GM12878 (cell line): Measurements from ENCODE around the gene RPL21.

Experiments
- RAD21 ChIP-seq: IDR thresholded peaks from 2 replicates; pipeline ENCODE4 v1.6.1; 2011; ENCODE audit warnings: mild to moderate bottlenecking, low read depth, low read length, moderate library complexity; ENCODE audit not compliant: insufficient read depth
- TF ChIP-seq, protein P1 (sequence below), 3 experiments: IDR thresholded peaks in 2 of 3; conservative IDR thresholded peaks in 1 of 3; 2 replicates each; pipeline ENCODE4 v1.5.1; 2011; ENCODE audit warnings: low read depth in 3 of 3, low read length in 3 of 3, mild to moderate bottlenecking in 3 of 3, control low read depth in 2 of 3, moderate library complexity in 2 of 3, inconsistent platforms in 1 of 3, mixed read lengths in 1 of 3; ENCODE audit not compliant: control insufficient read depth in 2 of 3, insufficient read depth in 1 of 3; ENCODE audit errors: extremely low read depth in 1 of 3

DNA sequence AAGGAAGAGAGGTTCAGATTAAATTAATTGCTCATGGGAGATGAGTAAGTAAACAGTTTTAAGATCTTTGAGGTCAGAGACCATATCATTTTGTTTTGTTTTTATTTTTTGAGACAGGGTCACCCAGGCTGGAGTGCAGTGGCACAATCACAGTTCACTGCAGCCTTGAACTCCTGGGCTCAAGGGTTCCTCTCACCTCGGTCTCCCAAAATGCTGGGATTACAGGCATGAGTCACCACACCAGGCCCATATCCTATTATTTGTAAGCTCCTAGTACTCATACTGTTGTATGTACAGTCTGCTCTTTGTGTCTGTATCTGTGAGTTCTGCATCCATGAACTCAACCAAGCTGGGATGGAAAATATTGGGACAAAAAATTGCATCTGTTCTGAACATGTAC lies 13.3 kb downstream of the RPL21 start:
- no peak for TF ChIP-seq RAD21
- TF ChIP-seq, protein P1, sequence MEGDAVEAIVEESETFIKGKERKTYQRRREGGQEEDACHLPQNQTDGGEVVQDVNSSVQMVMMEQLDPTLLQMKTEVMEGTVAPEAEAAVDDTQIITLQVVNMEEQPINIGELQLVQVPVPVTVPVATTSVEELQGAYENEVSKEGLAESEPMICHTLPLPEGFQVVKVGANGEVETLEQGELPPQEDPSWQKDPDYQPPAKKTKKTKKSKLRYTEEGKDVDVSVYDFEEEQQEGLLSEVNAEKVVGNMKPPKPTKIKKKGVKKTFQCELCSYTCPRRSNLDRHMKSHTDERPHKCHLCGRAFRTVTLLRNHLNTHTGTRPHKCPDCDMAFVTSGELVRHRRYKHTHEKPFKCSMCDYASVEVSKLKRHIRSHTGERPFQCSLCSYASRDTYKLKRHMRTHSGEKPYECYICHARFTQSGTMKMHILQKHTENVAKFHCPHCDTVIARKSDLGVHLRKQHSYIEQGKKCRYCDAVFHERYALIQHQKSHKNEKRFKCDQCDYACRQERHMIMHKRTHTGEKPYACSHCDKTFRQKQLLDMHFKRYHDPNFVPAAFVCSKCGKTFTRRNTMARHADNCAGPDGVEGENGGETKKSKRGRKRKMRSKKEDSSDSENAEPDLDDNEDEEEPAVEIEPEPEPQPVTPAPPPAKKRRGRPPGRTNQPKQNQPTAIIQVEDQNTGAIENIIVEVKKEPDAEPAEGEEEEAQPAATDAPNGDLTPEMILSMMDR (IDR thresholded peaks at IDR 0.05 in 2 of 3, conservative IDR thresholded peaks at IDR 0.05 in 1 of 3; ENCODE audit: control insufficient read depth in 2 of 3, extremely low read depth in 1 of 3, insufficient read depth in 1 of 3, low read depth in 3 of 3, low read length in 3 of 3): no peak
